ENCODE measurements around the gene MAPK12.

DNA sequence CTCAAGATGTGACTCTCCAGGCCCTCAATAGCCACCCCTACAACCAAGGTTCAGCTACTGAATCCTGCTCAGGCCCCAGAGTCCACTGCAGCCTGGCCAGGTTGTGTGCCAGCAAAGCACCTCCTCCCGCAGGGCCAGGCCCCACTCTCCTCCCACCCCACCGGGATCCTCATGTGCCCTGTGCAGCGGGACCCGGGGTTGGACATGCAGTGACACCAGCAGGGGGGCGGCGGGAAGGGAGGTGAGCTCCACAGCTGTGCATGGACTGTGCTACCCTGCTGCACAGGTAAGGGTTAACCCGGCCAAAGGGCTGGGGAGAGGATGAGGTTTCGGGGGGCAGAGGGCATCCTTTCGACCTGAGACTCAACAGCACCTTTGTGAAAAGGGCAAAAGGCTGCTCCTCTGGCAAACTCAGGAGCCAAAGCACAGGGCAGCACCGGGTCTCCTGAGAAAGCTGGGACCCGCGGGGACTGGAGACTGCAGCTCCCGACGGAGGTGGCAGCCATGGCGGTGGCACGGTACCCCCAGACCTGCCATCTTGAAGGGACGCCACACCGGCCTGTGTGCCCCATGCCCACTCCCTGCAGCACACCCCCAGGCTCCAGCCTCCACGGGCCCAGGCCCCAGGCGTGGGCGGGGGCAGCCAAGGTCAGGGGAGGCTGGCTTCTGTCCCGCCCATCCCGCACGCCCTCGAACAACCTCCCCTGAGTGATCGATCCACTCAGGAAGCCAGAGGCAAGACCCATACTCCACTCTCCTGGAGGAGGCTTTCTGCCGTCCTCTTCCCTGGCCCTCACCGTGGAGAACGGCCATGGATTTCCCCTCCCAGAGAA, 35.4 kb upstream of the MAPK12 start:
- TF ChIP-seq CTCF (conservative IDR thresholded peaks at IDR 0.05; ENCODE audit: low read length): no peak
- no peak for TF ChIP-seq EZH2phosphoT487 (IDR thresholded peaks at IDR 0.05; ENCODE audit: borderline replicate concordance)
